WTC11 (cell line): ENCODE data around the gene CHRNG. TPM values are rescaled to one million over a fixed set of nuclear protein-coding genes. Genes with fewer than 3 reads are reported as not detected.

Experiments used
- ATAC-seq: fragments of 200-7000 bp; cut with Tn5 transposase; 2 replicates; pipeline ENCODE4 v1.10.0; 2021; ENCODE audit warnings: mild to moderate bottlenecking, moderate library complexity
- CTCF ChIA-PET: fragments of 300-600 bp; sonication (Branson Sonifier 250); formaldehyde crosslinking; loops from one replicate; lab custom pipeline; 2021; ENCODE audit warnings: antibody characterized with exemption; lab: Charles Lee
- POLR2A ChIA-PET: fragments of 350-600 bp; sonication (Branson Sonifier 250); formaldehyde crosslinking; loops from one replicate; lab custom pipeline; 2021; ENCODE audit warnings: antibody characterized with exemption; lab: Charles Lee
- DNase-seq: peaks from one replicate; pipeline ENCODE4 v3.0.0; 2021; ENCODE audit warnings: low spot score
- H3K27ac Mint-ChIP-seq: 2 replicates; pipeline ENCODE4 v1.8.0; 2021; ENCODE audit warnings: mixed read lengths
- H3K27me3 Mint-ChIP-seq: 2 replicates; pipeline ENCODE4 v1.8.0; 2021; ENCODE audit warnings: low read depth, mild to moderate bottlenecking, moderate library complexity, mixed read lengths
- H3K36me3 Mint-ChIP-seq: 2 replicates; pipeline ENCODE4 v1.8.0; 2021; ENCODE audit warnings: mixed read lengths
- H3K4me1 Mint-ChIP-seq: 2 replicates; pipeline ENCODE4 v1.8.0; 2022; ENCODE audit warnings: mixed read lengths
- H3K4me3 Mint-ChIP-seq: 2 replicates; pipeline ENCODE4 v1.8.0; 2021; ENCODE audit warnings: mild to moderate bottlenecking, moderate library complexity, mixed read lengths
- H3K9me3 Mint-ChIP-seq: 2 replicates; pipeline ENCODE4 v1.8.0; 2021; ENCODE audit warnings: mixed read lengths
- ATF3 ChIP-seq: sonication (generic); formaldehyde crosslinking; conservative IDR thresholded peaks from 2 replicates; pipeline ENCODE4 v1.8.1; 2022; ENCODE audit warnings: mild to moderate bottlenecking, missing genetic modification reagents
- CBFB ChIP-seq: sonication (generic); formaldehyde crosslinking; IDR thresholded peaks from 2 replicates; pipeline ENCODE4 v1.8.1; 2022; ENCODE audit warnings: mild to moderate bottlenecking, low read depth, missing genetic modification reagents
- CREB1 ChIP-seq: sonication (generic); formaldehyde crosslinking; IDR thresholded peaks from 2 replicates; pipeline ENCODE4 v1.8.0; 2023; ENCODE audit warnings: mild to moderate bottlenecking, missing genetic modification reagents
- CREM ChIP-seq: sonication (generic); formaldehyde crosslinking; IDR thresholded peaks from 2 replicates; pipeline ENCODE4 v1.8.1; 2022; ENCODE audit warnings: mild to moderate bottlenecking, missing genetic modification reagents, moderate library complexity
- ERG ChIP-seq: fragments of 250-450 bp; sonication (Bioruptor Pico); IDR thresholded peaks from 2 replicates; pipeline ENCODE4 v1.8.0; 2021; ENCODE audit warnings: mild to moderate bottlenecking
- ESRRA ChIP-seq: sonication (generic); formaldehyde crosslinking; IDR thresholded peaks from 2 replicates; pipeline ENCODE4 v1.8.1; 2022; ENCODE audit warnings: mild to moderate bottlenecking, missing genetic modification reagents, borderline replicate concordance
- FOXK1 ChIP-seq: sonication (generic); formaldehyde crosslinking; IDR thresholded peaks from 2 replicates; pipeline ENCODE4 v1.8.0; 2022; ENCODE audit warnings: mild to moderate bottlenecking, moderate library complexity, missing genetic modification reagents
- FOXP1 ChIP-seq: sonication (generic); formaldehyde crosslinking; IDR thresholded peaks from 2 replicates; pipeline ENCODE4 v1.8.0; 2022; ENCODE audit warnings: missing genetic modification reagents, mild to moderate bottlenecking, moderate library complexity, borderline replicate concordance
- FOXP4 ChIP-seq: sonication (generic); formaldehyde crosslinking; IDR thresholded peaks from 2 replicates; pipeline ENCODE4 v1.8.0; 2022; ENCODE audit warnings: mild to moderate bottlenecking, missing genetic modification reagents
- GRHL2 ChIP-seq: fragments of 250-450 bp; sonication (Bioruptor Pico); IDR thresholded peaks from 2 replicates; pipeline ENCODE4 v1.8.0; 2022; ENCODE audit warnings: mild to moderate bottlenecking, moderate library complexity; ENCODE audit not compliant: insufficient replicate concordance, severe bottlenecking
- JUN ChIP-seq: sonication (generic); formaldehyde crosslinking; IDR thresholded peaks from 2 replicates; pipeline ENCODE4 v1.8.0; 2023; ENCODE audit warnings: mild to moderate bottlenecking, missing genetic modification reagents
- MAX ChIP-seq: sonication (generic); formaldehyde crosslinking; IDR thresholded peaks from 2 replicates; pipeline ENCODE4 v1.8.0; 2022; ENCODE audit warnings: mild to moderate bottlenecking, missing genetic modification reagents
- MLX ChIP-seq: sonication (generic); formaldehyde crosslinking; IDR thresholded peaks from 2 replicates; pipeline ENCODE4 v1.8.1; 2023; ENCODE audit warnings: mild to moderate bottlenecking, missing genetic modification reagents, moderate library complexity
- NR1H2 ChIP-seq: sonication (generic); formaldehyde crosslinking; IDR thresholded peaks from 2 replicates; pipeline ENCODE4 v1.9.0; 2021; ENCODE audit warnings: mild to moderate bottlenecking, moderate library complexity, missing genetic modification reagents
- NR2C2 ChIP-seq: sonication (generic); formaldehyde crosslinking; IDR thresholded peaks from 2 replicates; pipeline ENCODE4 v1.8.0; 2022; ENCODE audit warnings: mild to moderate bottlenecking, missing genetic modification reagents
- SOX15 ChIP-seq: fragments of 250-450 bp; sonication (Bioruptor Pico); IDR thresholded peaks from 2 replicates; pipeline ENCODE4 v1.9.0; 2021; ENCODE audit warnings: mild to moderate bottlenecking
- ZNF232 ChIP-seq: sonication (generic); formaldehyde crosslinking; IDR thresholded peaks from 2 replicates; pipeline ENCODE4 v1.8.0; 2022; ENCODE audit warnings: mild to moderate bottlenecking, missing genetic modification reagents
- ZNF317 ChIP-seq: sonication (generic); formaldehyde crosslinking; IDR thresholded peaks from 2 replicates; pipeline ENCODE4 v1.8.1; 2023; ENCODE audit warnings: low read depth, mild to moderate bottlenecking, moderate library complexity, missing genetic modification reagents, borderline replicate concordance
- ZNF425 ChIP-seq: fragments of 250-450 bp; sonication (Bioruptor Pico); conservative IDR thresholded peaks from 2 replicates; pipeline ENCODE4 v1.9.0; 2021; ENCODE audit warnings: mild to moderate bottlenecking
- total RNA-seq: library from RNA; stranded (reverse); gene quantifications from 3 replicates; pipeline ENCODE4 v1.2.3, GENCODE V29; 2021

The CHRNG gene
- total RNA-seq, 1 experiment from 2014 or later: 0.20 TPM

- Mint-ChIP-seq H3K4me1 (peaks cover 22% of the 10 kb centered on the region), H3K4me3 (peak overlapping the region; percentile 95), H3K9me3 (no peaks in the 10 kb centered on the region), H3K27me3 (peaks cover 50% of the 10 kb centered on the region), H3K36me3 (no peaks in the 10 kb centered on the region), H3K27ac (no peak overlapping the region)
- ChIA-PET CTCF (interaction anchor here (1.1 to 3.1 kb wide), 4 partner anchors 17 to 169 kb away, joined by 3 to 21 read pairs (median 6); partner anchors contain the start of gene PRSS56), POLR2A (no interaction called here)
- ATAC-seq: no peak
- TF ChIP-seq NR1H2 (CRISPR knock-in tag) (no peak), CBFB (CRISPR knock-in tag) (no peak), CREM (CRISPR knock-in tag) (no peak), MAX (CRISPR knock-in tag) (no peak), ZNF317 (no peak)
- DNase-seq: no peak
These were observed 35.1 kb upstream of the CHRNG start for GRCh38 chr2:232504438-232504837.

GRCh38 chr2:232505856-232506255 is 33.6 kb upstream of the CHRNG start:
- H3K27ac Mint-ChIP-seq: no peak overlapping the region
- TF ChIP-seq JUN (CRISPR knock-in tag) (no peak), FOXP4 (CRISPR knock-in tag) (no peak), CREB1 (CRISPR knock-in tag) (no peak), GRHL2 (CRISPR knock-in tag) (no peak), SOX15 (CRISPR knock-in tag) (no peak), NR2C2 (CRISPR knock-in tag) (no peak), ERG (CRISPR knock-in tag) (no peak), MLX (CRISPR knock-in tag) (no peak), ZNF232 (CRISPR knock-in tag) (no peak), ZNF425 (CRISPR knock-in tag) (no peak), FOXP1 (CRISPR knock-in tag) (no peak), ESRRA (CRISPR knock-in tag) (no peak), ATF3 (CRISPR knock-in tag) (no peak), FOXK1 (CRISPR knock-in tag) (no peak)
- no peak for DNase-seq
- H3K36me3 Mint-ChIP-seq: no peaks in the 10 kb centered on the region
- ATAC-seq: peak; percentile 7; the same call in 1 of the 2 replicates
- no peak overlapping the region for H3K4me3 Mint-ChIP-seq
- ChIA-PET POLR2A (no interaction called here), CTCF (interaction anchor here (0.9 to 3.1 kb wide), 2 partner anchors 15 to 18 kb away, joined by 7 to 21 read pairs; partner anchors contain the start of gene PRSS56)
- peaks cover 45% of the 10 kb centered on the region for H3K27me3 Mint-ChIP-seq
- peaks cover 22% of the 10 kb centered on the region for H3K4me1 Mint-ChIP-seq
- H3K9me3 Mint-ChIP-seq: no peaks in the 10 kb centered on the region
